ENCODE results near the gene ATP2A2. TPM values are rescaled to one million over a fixed set of nuclear protein-coding genes. Genes with fewer than 3 reads are reported as not detected.
A peak's percentile ranks its signal among the peaks of the same experiment; 100 is the strongest.
"Not testable (repeated sequence)": the region's sequence is repeated elsewhere in the genome, so short reads cannot be mapped to it uniquely, and the experiment has no call there.

The ATP2A2 gene
- total RNA-seq, 1 donor from 2014 or later: 213 TPM

GRCh38 chr12:110373025-110373424 is 92.0 kb downstream of the ATP2A2 start:
- Mint-ChIP-seq H3K4me3 (ENCODE audit: low read depth) (no peak overlapping the region), H3K4me1 (ENCODE audit: low read depth) (no peaks in the 10 kb centered on the region), H3K27ac (no peak overlapping the region), H3K36me3 (ENCODE audit: low read depth) (peaks cover 47% of the 10 kb centered on the region), H3K27me3 (ENCODE audit: low read depth) (no peaks in the 10 kb centered on the region), H3K9me3 (no peaks in the 10 kb centered on the region)
- intact Hi-C loops (cut with micrococcal nuclease): no loop called here
- DNase-seq (ENCODE audit: low spot score): no peak

- Mint-ChIP-seq H3K4me1 (ENCODE audit: low read depth) (no peaks in the 10 kb centered on the region), H3K27ac (no peak overlapping the region), H3K27me3 (ENCODE audit: low read depth) (no peaks in the 10 kb centered on the region), H3K9me3 (no peaks in the 10 kb centered on the region), H3K4me3 (ENCODE audit: low read depth) (no peak overlapping the region), H3K36me3 (ENCODE audit: low read depth) (peaks cover 50% of the 10 kb centered on the region)
- DNase-seq (ENCODE audit: low spot score): no peak
- intact Hi-C loops (cut with micrococcal nuclease): no loop called here
Measured at GRCh38 chr12:110373425-110373824, 92.4 kb downstream of the ATP2A2 start.

GRCh38 chr12:110373962-110374611 is 93.0 kb downstream of the ATP2A2 start:
- intact Hi-C loops (cut with micrococcal nuclease): no loop called here
- no peak for DNase-seq (ENCODE audit: low spot score)
- Mint-ChIP-seq H3K4me3 (ENCODE audit: low read depth) (no peak overlapping the region), H3K27ac (no peak overlapping the region), H3K4me1 (ENCODE audit: low read depth) (no peaks in the 10 kb centered on the region), H3K36me3 (ENCODE audit: low read depth) (peaks cover 56% of the 10 kb centered on the region), H3K27me3 (ENCODE audit: low read depth) (no peaks in the 10 kb centered on the region), H3K9me3 (no peaks in the 10 kb centered on the region)

GRCh38 chr12:110378131-110378790 is 97.2 kb downstream of the ATP2A2 start:
- H3K9me3 Mint-ChIP-seq; H3K27me3 Mint-ChIP-seq (ENCODE audit: low read depth); intact Hi-C loops (cut with micrococcal nuclease); H3K4me3 Mint-ChIP-seq (ENCODE audit: low read depth); DNase-seq (ENCODE audit: low spot score); H3K27ac Mint-ChIP-seq: not testable (repeated sequence)
- Mint-ChIP-seq H3K4me1 (ENCODE audit: low read depth) (peaks cover 13% of the 10 kb centered on the region), H3K36me3 (ENCODE audit: low read depth) (peaks cover 75% of the 10 kb centered on the region)

- intact Hi-C loops (cut with micrococcal nuclease): no loop called here
- H3K27ac Mint-ChIP-seq: no peak overlapping the region
- no peak for DNase-seq (ENCODE audit: low spot score)
- H3K4me3 Mint-ChIP-seq (ENCODE audit: low read depth): no peak overlapping the region
- peaks cover 13% of the 10 kb centered on the region for H3K4me1 Mint-ChIP-seq (ENCODE audit: low read depth)
- no peaks in the 10 kb centered on the region for H3K27me3 Mint-ChIP-seq (ENCODE audit: low read depth)
- H3K36me3 Mint-ChIP-seq (ENCODE audit: low read depth): peaks cover 69% of the 10 kb centered on the region
- H3K9me3 Mint-ChIP-seq: no peaks in the 10 kb centered on the region
Measured at GRCh38 chr12:110379197-110379596, 98.2 kb downstream of the ATP2A2 start.

GRCh38 chr12:110379631-110380030 is 98.6 kb downstream of the ATP2A2 start:
- peaks cover 15% of the 10 kb centered on the region for H3K4me1 Mint-ChIP-seq (ENCODE audit: low read depth)
- no peak for DNase-seq (ENCODE audit: low spot score)
- no peak overlapping the region for H3K27ac Mint-ChIP-seq
- no peak overlapping the region for H3K4me3 Mint-ChIP-seq (ENCODE audit: low read depth)
- no peaks in the 10 kb centered on the region for H3K27me3 Mint-ChIP-seq (ENCODE audit: low read depth)
- peaks cover 69% of the 10 kb centered on the region for H3K36me3 Mint-ChIP-seq (ENCODE audit: low read depth)
- intact Hi-C loops (cut with micrococcal nuclease): no loop called here
- no peaks in the 10 kb centered on the region for H3K9me3 Mint-ChIP-seq

GRCh38 chr12:110382683-110383082 is 101.6 kb downstream of the ATP2A2 start:
- intact Hi-C loops (cut with micrococcal nuclease): no loop called here
- H3K27me3 Mint-ChIP-seq (ENCODE audit: low read depth): no peaks in the 10 kb centered on the region
- peaks cover 76% of the 10 kb centered on the region for H3K36me3 Mint-ChIP-seq (ENCODE audit: low read depth)
- peak overlapping the region; percentile 74 for H3K27ac Mint-ChIP-seq
- H3K4me3 Mint-ChIP-seq (ENCODE audit: low read depth): no peak overlapping the region
- H3K9me3 Mint-ChIP-seq: no peaks in the 10 kb centered on the region
- no peak for DNase-seq (ENCODE audit: low spot score)
- H3K4me1 Mint-ChIP-seq (ENCODE audit: low read depth): peaks cover 22% of the 10 kb centered on the region

Other genes with a start within 250 kb of the ATP2A2 start
- 24.8 and 25.2 TPM in 2 replicates for gene C12orf76, start 232.7 kb upstream of the ATP2A2 start, total RNA-seq
- gene IFT81, start 156.9 kb upstream of the ATP2A2 start, total RNA-seq: 1.3 and 1.6 TPM in 2 replicates
- gene ANAPC7, start 122.5 kb downstream of the ATP2A2 start, total RNA-seq: 67.2 and 68.4 TPM in 2 replicates
- gene ARPC3, start 169.1 kb downstream of the ATP2A2 start, total RNA-seq: 312 and 338 TPM in 2 replicates
- gene GPN3, start 187.0 kb downstream of the ATP2A2 start, total RNA-seq: 43.9 and 47.5 TPM in 2 replicates
- gene FAM216A, start 187.6 kb downstream of the ATP2A2 start, total RNA-seq: 44.7 and 48.8 TPM in 2 replicates
- gene VPS29, start 220.9 kb downstream of the ATP2A2 start, total RNA-seq: 103 and 107 TPM in 2 replicates
- 0.28 and 0.41 TPM in 2 replicates for gene RAD9B, start 221.1 kb downstream of the ATP2A2 start, total RNA-seq

All from activated T-helper 2 cell treated with anti-CD3 and anti-CD28 coated beads, Interferon-gamma antibody, Interleukin-2, Interleukin-4, amounts not matched to agents 10 μg/mL and 5 μg/mL and 100 μg/mL, durations not matched to agents 14 hours and 24 hours and 36 hours (primary cell).